Activated CD4-positive, alpha-beta T cell treated with anti-CD3 and anti-CD28 coated beads, Interleukin-2, amount 50 U/mL, for 24 hours (primary cell): ENCODE measurements around the gene TMEM213.

Source experiments
- DNase-seq, 2 donors: peaks; one replicate each; pipeline ENCODE4 v3.0.0-alpha.2; 2020; ENCODE audit warnings: low read depth in 1 of 2, low spot score in 1 of 2

The TMEM213 gene, protein sequence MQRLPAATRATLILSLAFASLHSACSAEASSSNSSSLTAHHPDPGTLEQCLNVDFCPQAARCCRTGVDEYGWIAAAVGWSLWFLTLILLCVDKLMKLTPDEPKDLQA

DNA sequence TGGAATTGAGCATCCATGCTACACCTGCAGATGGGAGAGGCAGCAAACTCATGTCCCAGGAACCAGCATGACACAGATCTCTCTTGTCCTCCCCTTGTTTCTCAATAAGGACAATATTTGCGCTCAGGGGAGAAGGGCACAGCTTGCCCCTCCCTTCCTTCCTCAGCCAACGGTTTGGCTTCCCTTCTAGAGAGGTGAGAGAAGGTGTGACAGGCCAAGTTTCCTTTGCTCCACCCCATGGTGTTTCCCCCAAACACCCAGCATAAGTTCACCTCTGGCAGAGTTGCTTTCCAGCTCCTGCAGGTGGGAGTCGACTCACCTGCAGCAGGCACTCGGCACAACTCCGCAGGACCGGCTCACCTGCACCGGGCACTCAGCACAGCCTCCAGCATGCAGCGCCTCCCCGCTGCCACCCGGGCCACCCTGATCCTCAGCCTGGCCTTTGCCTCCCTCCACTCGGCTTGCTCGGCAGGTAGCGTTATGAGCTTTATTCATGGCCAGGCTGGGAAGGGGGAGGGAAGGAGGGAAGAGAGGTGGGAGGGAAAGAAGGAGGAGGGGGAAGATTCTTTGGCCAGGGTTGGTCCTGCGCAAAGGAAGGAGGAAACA, at the start of gene TMEM213, which contains the start of gene ATP6V0A4:
TSS of gene TMEM213 (plus strand) at position 280 of the 606 bp plus-strand sequence. CDS start at position 391, 111 bp downstream.
TSS of gene ATP6V0A4 (minus strand) at position 482 of the 606 bp plus-strand sequence. CDS start 26,949 bp downstream, outside the sequence.
- no peak for DNase-seq

DNA sequence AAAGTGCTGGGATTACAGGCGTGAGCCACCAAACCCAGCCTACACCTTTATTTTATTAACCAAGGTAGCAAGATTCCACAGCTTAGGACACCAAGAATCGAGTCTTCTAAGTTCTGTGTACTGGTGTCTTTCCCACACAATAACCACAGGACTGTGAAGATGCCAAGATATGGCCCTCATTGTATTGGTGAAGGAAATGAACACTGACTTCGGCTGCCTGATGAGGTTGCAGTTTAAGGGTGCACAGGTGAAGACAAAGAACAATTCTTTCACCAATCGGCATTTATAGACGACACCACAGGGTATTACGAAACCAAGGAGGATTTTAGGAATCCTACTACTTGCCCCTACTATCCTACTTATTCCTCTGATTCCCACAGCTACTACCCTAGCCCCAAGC, 49.1 kb upstream of the TMEM213 start:
- DNase-seq, result no peak

DNA sequence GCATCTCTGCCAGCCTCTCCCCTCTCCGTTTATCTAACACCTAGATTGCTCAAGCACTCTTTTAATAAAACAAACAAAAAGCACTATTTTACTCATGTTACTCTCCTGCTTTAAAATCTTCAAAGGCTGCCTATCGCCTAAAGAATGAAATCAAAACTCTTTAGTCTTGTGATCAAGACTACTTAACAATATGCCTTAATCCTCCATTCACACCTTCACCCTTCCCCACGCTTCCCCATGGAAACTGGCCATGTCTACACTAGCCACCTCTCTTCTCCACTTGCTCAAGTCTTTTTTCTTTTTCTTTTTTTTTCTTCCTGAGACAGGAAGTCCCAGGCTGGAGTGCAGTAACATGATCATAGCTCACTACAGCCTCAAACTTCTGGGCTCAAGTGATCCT, 47.8 kb upstream of the TMEM213 start:
- DNase-seq, result no peak

DNA sequence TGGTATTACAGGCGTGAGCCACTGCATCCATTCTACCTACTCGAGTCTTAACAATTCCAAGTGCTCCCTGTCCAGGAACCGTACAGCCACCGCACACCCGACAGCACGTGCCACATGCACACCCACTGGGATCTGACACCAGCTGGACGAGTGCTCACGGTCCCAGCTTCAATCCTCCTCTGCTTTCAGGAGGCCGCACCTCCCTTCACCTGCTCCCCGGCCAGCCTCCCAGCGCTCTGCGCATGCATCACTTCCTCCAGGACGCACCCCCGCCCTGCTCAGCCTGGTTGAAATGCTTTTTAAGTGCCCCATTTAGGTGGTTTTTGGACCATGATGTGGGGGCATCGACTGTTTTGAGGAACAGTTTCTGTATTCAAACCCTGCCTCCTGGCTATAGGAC, 47.3 kb upstream of the TMEM213 start:
- no peak for DNase-seq

DNA sequence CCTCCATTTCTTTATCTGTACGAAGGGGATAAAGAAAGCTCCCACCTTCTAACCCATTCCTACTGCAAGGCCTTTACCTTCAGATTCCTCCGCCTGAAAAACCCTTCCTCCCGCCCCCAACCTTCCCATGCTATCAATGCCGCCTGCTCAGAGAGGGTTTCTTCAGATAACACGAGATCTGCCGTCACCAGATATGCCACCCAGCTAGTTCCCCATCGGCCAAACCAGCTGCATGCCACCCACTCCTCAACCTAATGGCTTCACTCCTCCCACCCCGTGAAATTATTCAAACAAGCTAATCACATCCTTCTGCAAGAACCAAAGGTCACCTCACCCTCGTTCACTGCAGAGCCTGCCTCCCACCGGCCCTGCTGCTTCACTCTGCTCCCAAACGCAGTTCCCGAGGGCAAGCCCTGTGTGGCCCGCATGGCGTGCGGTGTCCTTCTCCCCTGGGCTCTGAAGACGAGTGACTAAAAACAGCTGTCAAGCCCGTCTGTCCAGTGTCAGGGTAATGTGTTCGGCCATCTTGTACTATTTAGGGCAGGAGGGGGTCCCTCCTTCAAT, 46.8 kb upstream of the TMEM213 start:
- DNase-seq, result no peak

DNA sequence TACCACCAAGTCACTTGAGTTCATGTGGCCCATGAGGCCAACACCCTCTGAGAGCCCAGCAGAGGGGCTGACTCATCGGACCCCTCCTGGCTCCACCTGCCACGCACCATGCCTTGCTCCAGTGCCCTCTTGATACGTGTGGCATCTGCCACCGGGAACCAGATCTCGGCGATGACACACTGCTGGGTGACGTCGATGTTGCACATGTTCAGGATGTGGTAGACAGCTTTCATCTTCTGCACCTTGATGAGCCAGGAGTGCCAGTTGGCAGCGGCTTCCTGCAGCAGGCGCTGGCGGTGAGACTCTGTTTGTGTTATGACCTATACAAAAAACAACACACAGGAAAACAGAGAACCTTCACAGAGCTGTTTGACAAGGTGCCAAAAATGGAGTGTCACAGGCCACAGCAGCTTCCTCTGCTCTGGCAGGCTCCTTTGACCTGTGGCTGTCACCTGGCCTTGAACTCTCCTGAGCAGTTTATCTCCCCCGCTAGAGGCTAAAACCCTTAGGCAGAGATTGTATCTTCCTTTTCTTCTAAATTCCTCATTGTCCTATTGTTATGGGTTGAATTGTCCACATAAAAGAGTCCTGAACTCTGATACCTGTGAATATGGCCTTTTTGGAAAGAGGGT, 45.2 kb upstream of the TMEM213 start:
- peak; percentile 56 to 79 for DNase-seq

DNA sequence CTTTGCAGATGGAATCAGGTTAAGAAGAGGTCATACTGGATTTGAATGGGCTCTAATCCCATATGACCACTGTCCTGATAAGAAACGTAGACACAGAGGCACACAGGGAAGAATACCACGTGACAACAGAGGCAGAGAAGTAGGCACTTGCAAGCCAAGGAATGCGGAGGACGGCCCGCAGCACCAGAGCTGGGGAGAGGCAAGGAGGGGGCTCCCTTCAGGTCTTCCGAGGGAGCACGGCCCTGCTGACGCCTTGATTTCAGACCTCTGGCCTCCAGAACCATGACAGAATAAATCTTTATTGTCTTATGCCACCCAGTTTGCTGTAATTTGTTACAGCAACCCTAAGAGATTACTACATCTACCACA, 44.7 kb upstream of the TMEM213 start:
- DNase-seq, result no peak

DNA sequence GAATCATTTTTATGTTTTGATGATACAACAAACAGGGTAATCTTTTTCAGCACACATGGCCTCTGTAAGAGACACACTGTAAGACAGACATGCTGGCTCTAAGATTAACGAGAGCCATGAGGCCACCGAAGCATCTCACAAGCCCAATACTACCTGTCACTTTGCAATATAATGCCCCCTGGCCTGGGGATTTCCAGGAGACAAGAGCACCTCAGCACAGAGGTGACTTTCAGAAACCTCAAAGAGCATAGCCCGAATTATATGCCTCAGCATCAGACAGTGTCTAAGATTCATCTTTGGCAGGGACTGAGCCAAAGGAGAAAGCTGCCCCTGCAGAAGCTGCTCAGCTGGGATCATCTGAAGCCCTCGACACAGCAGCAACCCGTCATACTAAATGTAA, 44.2 kb upstream of the TMEM213 start:
- DNase-seq, result no peak

DNA sequence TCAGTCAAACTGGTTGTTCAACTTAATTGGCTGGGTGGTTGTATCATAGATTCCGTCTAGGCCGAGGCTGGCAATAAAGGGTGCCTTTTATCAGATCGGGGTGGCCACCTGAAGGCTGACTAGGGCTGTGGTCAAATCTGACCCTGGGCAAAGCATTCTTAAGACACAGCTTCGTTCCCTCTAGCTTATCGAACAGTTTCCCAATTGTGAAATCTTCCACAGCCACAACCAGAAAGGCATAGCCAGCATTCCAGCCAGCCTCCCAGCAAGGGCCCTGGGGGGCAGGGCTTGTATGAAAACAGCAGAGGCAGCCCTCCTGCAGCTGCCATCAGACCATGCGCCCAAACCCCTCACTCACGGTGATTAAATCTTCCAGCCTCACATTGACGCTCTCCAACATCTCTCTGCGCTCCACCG, 42.5 kb upstream of the TMEM213 start:
- DNase-seq, result no peak

DNA sequence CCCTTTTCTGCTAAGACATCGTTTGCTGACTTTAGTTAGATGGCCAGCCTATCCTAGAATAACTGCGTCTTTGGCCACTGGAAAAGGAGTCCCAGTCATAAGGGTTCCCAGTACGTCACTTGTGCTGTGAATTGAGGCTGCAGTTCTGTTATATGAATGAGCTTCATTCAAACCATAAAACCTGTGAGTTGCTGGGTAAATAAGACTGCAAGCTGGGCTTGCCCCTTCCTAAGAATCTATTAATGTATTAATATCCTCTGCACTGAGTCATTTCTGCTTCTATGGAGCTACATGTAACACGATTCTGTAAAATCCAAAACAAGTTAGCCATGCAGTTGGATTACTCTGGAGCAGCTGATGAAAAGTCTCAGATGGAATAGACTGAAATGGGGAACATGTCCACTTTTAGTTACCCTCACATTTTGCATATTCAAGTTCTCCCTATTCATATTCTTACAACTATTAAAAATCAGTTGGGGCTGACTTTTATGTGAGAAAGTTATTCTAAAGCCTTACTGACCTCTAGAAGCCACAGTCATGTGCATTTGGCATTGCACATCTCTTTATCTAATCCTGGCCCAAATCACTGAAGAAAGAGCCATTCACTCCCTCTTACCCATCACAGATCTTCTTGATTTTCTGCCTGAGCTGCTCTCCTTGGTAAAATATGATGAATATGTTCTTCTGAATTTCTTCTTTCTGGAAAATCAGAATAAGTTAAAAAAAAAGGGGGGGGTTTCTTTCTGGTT, 41.8 kb upstream of the TMEM213 start:
- DNase-seq, result no peak

DNA sequence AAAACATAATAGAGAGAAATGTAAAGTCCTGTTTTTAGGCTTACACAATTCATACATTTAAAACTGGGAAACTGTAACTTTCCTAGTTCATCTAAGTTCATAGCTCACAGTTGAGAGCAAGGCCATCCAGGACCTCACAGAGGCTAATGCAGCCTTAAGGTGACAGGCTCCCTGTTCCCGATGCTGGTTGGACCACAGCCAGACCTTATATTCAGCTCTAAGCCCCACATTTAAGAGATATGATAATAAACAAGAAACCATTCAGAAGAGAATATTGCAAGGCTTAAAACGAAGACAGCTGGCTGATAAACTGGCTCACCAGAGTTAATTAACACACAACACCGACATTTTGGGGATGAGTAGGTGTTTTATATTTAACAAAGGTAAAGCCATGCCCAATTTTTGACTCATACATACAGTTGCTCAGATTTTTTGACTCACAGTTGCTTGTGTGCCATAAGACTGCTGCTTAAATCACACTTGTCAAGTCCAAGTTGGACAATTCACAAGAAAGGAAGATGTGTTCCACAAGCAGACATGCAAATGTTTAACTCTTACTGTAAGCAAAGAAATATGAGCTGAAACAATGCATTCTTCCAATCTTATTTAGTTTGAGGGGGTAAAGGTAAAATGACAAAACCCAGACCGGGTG, 41.1 kb upstream of the TMEM213 start:
- DNase-seq, result no peak

DNA sequence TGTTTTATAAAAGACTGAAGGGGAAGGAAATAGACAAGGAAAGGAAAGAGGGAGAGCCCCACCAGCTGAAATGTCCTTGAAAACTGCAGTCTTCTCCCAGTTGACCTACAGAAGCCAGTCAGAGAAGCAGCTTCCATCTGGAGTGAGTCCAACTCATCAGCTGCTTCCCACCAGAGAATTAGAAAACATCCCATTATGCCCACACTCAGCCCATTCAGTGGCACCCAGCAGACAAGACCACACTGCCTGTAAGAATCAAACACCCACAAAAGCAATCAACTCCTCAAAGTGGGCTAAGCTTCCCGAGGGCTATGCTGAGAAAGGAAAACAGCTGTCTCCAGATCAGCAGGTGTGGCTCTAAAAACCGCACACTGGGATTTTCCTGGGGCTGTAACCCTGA, 29.6 kb upstream of the TMEM213 start:
- DNase-seq, result no peak

DNA sequence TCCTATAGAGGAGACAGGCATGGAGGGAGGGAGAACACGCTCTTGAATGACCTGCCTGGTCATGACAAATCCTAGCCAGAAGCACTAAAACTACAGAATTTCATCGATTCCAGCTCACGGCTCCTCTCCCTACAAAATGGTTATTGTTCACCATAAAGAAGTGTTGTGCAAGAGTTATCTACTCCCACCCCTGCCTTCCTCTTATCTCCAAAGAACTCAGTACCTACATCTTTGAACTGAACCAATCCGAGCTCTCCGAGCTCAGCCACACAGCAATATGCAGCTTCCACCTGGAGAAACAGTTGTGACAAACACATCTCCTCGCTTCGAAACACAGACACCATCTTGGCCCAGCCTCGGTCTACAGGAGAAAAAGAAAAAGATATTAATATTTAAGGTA, 26.9 kb upstream of the TMEM213 start:
- DNase-seq, result no peak

DNA sequence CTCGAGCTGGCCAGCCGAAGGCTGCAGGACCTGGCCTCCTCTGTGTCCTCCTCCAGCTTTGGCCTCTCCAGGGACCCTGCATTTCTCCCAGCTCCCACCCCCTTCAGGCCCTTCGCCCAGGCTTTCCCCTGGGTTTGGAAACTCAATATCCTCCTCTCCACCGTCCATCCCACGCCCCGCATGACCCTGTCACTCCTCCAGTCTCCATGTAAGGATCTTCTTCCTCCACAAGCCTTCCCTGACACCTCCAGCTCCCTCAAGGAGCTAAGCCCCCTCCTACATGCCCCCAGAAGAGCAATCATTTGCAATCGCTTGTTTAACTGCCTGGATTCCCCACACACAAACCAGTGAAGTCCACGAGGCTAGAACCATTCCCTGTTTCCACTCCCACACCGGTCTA, 24.6 kb upstream of the TMEM213 start:
- DNase-seq, result no peak

DNA sequence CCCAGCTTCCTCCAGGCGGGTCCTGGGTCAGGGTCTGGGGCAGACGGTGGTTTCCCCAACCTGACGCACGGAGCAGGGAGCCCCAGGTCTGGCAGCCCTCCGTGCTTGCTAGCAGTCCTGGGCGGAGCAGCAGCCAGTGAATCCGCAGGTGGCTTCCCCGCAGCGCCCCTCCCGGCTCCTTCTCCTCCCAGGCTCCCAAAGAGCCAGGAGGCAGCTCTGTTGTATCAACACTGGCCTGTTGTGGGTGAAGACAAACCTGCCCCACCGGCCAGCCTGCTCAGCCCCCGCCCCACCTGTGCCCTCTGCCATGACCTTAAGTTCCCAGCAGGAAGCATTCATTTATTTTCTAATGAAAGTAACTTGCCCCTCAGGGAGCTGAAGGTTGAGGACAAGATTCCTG, 24.0 kb upstream of the TMEM213 start:
- no peak for DNase-seq

DNA sequence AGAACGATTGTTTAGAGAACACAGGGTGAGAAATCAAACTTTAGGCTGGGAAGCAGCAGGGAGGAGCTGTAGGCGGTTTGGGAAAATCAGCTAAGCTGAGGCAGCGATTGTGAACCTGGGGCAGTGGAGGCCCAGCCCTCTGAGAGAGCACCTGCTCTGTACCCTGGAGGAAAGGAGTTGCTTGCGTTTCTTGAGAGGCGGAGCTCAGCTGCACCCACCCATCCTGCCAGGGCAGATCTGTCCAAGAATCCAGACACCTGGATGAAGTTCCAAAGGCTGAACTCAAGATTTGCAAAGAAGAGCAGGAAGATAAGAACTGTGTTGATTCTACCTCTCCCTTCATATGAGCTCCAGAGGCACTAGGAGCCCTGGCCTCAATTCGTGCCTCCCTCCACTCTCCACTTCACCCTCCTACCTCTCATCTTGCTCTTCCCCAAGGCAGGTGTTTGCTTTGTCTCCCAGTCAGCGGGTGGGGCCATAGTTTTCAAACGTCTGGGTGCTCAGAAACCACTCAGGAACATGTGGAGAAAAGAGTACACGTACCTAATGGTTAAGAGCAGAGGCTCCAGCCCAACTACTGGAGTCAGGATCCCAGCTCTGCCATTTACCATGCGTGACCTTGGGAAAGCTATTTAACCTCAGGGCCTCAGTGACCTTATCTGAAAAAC, 21.5 kb upstream of the TMEM213 start:
- DNase-seq, result no peak

DNA sequence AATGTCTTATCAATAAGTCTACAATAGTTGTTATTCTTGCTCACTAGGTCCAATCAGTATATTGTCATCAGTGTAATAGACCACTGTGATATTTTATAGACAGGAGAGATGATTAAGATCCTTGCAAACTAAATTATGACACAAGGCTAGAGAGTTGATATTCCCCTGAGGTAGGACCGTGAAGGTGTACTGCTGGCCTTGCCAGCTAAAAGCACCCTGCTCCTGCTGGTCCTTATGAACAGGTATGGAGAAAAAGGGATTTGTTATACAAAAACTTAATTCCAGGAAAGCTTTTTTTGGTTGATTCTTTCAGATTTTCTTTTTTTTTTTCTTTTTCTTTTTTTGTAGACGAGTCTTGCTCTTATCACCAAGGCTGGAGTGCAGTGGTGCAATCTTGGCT, 16.8 kb upstream of the TMEM213 start:
- DNase-seq, result no peak

DNA sequence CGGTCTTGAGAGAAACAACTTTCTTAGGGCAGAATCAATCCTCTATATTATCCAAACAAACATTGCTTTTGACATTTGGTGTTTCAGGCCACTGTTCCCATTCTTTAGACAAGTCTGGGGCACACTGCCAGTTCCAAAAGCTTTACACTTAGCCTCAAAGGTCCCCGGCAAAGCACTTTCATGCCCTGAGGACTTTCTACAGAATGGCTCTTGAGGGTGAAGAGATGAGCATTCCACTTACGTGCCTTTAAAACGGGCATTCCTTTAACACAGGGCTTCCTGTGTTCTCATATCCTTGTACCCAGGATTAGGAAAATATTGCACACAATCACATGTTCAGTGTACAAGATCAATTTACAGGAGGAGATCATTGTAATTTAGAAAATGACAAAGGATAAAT, 13.1 kb upstream of the TMEM213 start:
- DNase-seq, result no peak

DNA sequence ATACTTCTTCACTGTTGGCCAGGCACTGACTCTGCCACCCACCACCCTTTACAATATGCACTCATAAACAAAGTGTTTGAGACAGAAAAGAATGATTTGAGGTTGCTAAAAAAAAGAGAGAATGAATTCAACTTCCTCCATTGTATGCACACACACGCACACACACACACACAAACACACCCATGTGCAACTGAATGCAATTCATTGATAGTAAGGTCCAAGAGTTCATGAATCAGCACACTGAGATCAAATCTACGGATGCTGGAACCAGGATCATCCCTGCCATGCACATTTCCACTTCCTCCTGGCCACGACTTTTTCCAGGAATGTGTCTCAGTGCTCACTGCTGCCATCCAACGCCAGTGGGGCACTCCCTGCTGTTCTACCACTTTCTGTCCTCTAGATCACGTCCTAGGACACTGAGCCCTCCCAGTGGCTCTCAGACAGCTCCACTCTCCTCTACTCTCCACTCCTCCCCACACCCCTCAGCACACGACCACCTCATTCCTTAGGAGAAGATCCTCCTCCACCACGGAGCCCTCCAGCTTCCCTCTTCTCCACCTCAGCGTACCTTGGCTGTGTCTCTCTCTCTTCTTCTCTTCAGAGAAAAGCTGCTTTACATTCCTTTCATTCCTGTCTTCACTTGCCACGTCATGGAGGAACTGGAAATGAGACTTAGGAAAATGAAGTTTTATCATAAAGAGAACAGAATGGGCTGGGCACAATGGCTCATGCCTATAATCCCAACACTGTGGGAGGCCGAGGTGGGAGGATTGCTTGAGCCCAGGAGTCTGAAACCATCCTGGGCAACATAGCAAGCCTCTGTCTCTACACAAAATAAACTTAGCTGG, 12.0 kb upstream of the TMEM213 start:
- no peak for DNase-seq

DNA sequence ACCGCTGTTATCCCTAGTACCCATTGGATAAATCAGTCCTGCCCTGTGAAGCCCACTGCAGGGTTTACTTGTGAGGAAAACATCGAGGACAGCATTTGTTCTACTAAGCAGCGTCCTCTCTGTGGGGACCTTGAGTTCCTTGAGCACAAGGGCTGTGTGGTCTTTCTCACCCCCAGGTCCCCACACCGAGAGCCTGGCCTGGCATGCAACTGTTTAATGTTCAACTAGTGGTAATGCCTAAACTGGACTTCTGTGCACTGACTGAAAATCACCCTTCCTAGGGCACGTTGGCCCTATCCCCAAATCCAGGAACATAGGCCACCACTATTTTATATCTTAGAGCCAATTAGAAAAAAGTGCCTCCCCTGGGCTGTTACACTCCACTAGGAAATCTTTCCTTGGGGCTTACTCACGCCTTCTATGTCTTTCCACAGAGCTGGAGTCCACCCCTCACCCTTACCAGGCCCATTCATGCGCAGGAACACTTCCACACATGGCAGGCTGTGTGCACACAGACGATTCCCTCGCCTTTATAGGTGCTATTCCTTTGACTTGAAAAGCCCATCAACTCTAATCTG, 1.7 kb upstream of the TMEM213 start:
- no peak for DNase-seq
